NCI-H1105 treated with DMSO at 0.1 percent for 48 hours (cell line): ENCODE results near the gene ENPP1.
"Not testable (repeated sequence)": the region's sequence is repeated elsewhere in the genome, so short reads cannot be mapped to it uniquely, and the experiment has no call there.

Experiments
- DNase-seq: peaks from one replicate; lab custom pipeline; 2025; lab: John Stamatoyannopoulos, UW

The ENPP1 gene

GRCh38 chr6:131916091-131916796, 108.4 kb downstream of the ENPP1 start:
- not testable (repeated sequence) for DNase-seq

- DNase-seq, result no peak
Measured at GRCh38 chr6:131916847-131917246, 109.0 kb downstream of the ENPP1 start.

- DNase-seq, result no peak
Measured at GRCh38 chr6:131917318-131917717, 109.5 kb downstream of the ENPP1 start.

- DNase-seq, result no peak
Measured at GRCh38 chr6:131917763-131918649, 110.2 kb downstream of the ENPP1 start.

GRCh38 chr6:131918650-131919355, 111.0 kb downstream of the ENPP1 start:
- DNase-seq, result no peak

- no peak for DNase-seq
Measured at GRCh38 chr6:131920656-131921055, 112.8 kb downstream of the ENPP1 start.

GRCh38 chr6:131923356-131923755, 115.5 kb downstream of the ENPP1 start:
- peak; percentile 67 for DNase-seq

GRCh38 chr6:131924881-131925474, 117.2 kb downstream of the ENPP1 start:
- DNase-seq, result peak; percentile 53

GRCh38 chr6:131929264-131929663, 121.4 kb downstream of the ENPP1 start:
- DNase-seq, result no peak

- DNase-seq, result no peak
Measured at GRCh38 chr6:131929976-131930375, 122.2 kb downstream of the ENPP1 start.

GRCh38 chr6:131931063-131931750, 123.4 kb downstream of the ENPP1 start:
- DNase-seq, result no peak

- no peak for DNase-seq
Measured at GRCh38 chr6:131936156-131936555, 128.3 kb downstream of the ENPP1 start.

GRCh38 chr6:131937226-131937625, 129.4 kb downstream of the ENPP1 start:
- DNase-seq, result peak; percentile 3

- peak; percentile 29 for DNase-seq
Measured at GRCh38 chr6:131937703-131938631, 130.1 kb downstream of the ENPP1 start.
